ENCODE results near the gene NACC2.

GRCh38 chr9:136014924-136015633, 80.0 kb downstream of the NACC2 start:
- no peak for TF ChIP-seq CTCF (IDR thresholded peaks at IDR 0.05)
- no peak for TF ChIP-seq POLR2A (IDR thresholded peaks at IDR 0.05)

Data from ovary (tissue), 3 donors.